Left renal pelvis (tissue), 4 donors: ENCODE results near the gene HCFC1. TPM values are rescaled to one million over a fixed set of nuclear protein-coding genes. Genes with fewer than 3 reads are reported as not detected.

Experiments used
- DNase-seq, 4 donors: peaks; one replicate each; pipeline ENCODE4 v3.0.0-alpha.2; 2013; ENCODE audit warnings: low read depth in 4 of 4, low spot score in 3 of 4
- polyA plus RNA-seq, 4 donors: library from polyadenylated mRNA; unstranded; fragments of 120-200 nt; gene quantifications; one replicate each; pipeline ENCODE4 v1.2.1, GENCODE V29; 2013; ENCODE audit not compliant: insufficient read length in 4 of 4

Gene HCFC1
- polyA plus RNA-seq, 4 donors: 38.1 to 49.9 (median 42.2) TPM

GRCh38 chrX:153926858-153927671 lies 44.6 kb downstream of the HCFC1 start:
- no peak for DNase-seq

DNA sequence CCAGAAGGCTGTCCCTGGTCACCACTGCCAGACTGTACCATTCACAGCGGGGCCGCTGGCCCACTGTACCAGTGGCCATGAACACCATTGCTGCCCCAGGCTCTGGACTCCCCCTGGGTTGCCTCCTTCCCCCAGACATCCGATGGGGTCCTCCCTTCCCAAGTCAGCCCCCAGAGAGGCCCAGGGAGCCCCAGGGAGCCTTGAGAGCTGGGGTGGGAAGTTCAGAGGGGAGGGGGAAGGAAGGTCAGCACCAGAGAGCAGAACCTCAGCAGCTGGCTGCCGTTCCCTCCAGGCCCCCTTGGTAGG lies 45.1 kb downstream of the HCFC1 start:
- DNase-seq: no peak

- DNase-seq: no peak
These were observed 45.7 kb downstream of the HCFC1 start, which contains the start of gene ARHGAP4 for GRCh38 chrX:153925739-153926551. Gene ARHGAP4, minus strand, starts transcription at chrX:153926264. Its CDS starts 62 bp downstream, at chrX:153926202.

- DNase-seq: no peak
These were observed 46.3 kb downstream of the HCFC1 start for GRCh38 chrX:153925387-153925738.

GRCh38 chrX:153924149-153924861 lies 47.3 kb downstream of the HCFC1 start:
- no peak for DNase-seq

DNA sequence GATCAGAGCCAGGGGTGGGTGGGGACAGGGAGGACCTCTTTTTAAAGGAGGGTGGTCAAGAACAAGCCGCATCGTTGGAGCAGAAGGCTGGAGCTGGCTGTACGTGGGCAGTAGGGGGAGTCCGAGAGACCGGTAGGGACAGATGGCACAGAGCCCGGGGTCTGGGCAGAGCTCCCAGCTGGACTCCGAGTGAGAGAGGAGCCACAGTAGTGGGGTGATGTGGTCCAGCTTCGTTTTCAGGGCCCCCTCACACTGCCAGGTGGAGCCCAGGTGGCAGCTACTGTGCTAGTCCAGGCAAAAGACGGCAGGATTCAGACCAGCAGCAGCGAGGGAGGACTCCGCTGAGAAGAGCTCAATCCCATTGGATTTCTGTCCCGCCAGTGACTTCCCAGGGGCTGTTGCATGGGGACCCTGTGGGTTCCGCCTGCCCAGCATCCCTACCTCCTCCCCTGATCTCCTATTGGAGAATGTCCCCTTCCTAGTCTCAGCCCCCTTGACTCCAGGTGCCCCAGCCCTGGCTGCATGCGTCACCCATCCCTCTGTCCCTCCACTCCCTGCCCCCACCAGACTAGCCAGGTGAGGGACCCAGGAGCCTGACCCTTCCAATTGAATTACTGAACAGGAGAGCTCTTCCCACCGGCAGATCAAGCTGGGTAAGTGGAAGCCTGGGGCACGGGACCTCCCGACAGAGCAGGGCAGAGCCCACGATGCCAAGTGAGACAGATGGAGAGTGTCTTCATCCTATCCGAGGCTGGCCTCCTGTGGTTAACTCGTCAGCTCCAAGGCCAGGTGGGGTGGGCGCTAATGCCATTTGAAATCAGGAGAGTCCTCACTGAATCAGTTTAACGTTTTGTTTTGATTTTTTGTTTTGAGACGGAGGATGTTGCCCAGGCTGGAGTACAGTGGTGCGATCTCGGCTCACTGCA lies 48.4 kb downstream of the HCFC1 start:
- no peak for DNase-seq

- DNase-seq: no peak
These were observed 49.8 kb downstream of the HCFC1 start for GRCh38 chrX:153921511-153922446.

- DNase-seq: no peak
These were observed 50.5 kb downstream of the HCFC1 start for GRCh38 chrX:153921070-153921469.

DNA sequence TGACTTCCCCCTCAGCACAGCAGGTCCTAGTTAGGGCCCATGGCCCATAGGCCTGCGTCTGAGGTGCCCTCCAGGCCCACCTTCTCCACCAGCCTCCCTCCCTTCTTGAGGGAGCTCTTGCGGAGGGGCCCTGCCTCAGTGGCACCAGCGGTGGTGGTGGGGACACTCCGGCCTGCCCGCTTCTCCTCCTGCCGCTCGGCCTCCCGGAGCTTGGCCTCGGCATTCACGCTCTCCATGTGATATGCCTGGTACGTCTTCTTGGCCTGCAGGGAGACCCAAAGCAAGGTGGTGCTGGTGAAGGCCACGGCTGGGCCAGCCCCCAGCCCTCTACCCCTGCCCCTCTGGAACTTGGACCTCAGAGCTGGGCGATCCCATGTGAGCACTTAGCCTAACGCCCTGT lies 51.1 kb downstream of the HCFC1 start:
- no peak for DNase-seq

GRCh38 chrX:153919281-153919680 lies 52.3 kb downstream of the HCFC1 start:
- no peak for DNase-seq

DNA sequence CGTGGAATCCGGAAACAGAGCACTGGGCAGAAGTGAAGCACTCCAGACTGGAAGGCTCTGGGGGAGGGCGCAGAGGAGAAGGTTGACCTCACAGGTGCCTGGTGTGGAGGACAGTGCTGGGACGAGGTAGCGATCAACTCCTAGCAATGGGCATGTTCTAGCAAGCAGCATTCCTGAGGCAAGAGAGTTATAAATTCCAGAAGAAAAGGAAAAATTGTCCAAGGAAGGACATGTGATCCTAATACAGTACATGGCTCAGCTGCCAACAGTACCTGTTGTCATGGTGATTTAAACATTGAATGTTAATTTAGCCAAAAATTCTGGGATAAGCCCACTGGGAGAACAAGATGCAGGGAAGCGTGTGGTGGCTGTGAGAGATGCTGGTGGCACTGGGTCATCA lies 53.7 kb downstream of the HCFC1 start:
- no peak for DNase-seq

- DNase-seq: no peak
These were observed 57.9 kb downstream of the HCFC1 start for GRCh38 chrX:153913701-153914100.

DNA sequence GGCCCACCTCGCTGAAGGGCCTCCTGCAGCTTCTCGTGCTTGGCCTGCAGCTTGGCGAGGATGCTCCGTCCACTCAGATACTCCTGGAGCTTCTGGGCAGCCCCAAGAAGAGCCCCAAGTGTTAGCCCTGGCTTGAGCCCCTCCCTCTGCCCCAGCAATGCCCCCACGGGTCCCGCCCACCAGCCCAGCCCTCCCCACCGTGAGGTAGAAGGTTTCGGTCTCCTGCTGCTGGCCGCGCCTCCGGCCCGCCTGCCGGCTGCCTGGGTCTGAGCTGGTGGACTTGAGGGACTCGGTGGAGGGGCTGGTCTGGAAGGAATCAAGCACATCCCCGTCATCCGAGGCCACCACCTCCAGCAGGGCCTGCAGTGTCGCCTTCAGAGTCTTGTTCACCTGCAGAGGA lies 58.4 kb downstream of the HCFC1 start:
- no peak for DNase-seq

DNA sequence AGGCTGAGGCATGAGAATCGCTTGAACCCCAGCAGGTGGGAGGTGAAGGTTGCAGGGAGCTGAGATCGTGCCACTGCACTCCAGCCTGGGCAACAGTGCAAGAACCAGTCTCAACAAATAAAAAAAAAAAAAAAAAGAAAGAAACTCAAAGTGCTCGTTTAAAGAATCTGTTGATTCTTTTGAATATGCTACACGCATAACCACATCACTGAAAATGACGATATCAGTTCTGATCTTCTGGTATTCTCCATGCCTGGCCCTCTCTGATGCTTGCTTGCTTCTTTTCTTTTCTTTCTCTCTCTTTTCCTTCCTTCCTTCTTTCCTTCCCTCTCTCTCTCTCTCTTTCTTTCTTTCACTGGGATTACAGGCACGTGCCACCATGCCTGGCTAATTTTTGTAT lies 59.8 kb downstream of the HCFC1 start:
- no peak for DNase-seq

DNA sequence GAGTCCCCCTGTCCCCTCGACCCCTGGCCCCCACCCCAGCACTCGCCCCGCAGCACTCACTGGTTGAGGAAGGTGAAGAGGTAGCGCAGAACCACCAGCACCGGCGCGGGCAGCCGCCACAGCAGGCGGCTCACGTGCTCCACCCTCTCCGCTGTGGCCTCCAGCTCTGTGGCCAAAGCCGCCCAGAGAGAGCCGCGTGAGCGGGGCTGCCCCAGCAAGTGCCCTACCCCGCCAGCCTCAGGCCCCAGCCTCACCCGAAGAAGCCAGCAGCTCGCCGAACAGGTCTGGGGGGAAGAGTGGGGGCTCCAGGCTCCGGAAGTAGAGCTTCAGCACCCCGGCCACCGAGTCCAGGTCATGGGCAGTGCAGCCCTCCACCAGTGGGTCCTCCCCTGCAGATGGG lies 61.2 kb downstream of the HCFC1 start:
- no peak for DNase-seq

GRCh38 chrX:153909980-153910360 lies 61.6 kb downstream of the HCFC1 start:
- no peak for DNase-seq

DNA sequence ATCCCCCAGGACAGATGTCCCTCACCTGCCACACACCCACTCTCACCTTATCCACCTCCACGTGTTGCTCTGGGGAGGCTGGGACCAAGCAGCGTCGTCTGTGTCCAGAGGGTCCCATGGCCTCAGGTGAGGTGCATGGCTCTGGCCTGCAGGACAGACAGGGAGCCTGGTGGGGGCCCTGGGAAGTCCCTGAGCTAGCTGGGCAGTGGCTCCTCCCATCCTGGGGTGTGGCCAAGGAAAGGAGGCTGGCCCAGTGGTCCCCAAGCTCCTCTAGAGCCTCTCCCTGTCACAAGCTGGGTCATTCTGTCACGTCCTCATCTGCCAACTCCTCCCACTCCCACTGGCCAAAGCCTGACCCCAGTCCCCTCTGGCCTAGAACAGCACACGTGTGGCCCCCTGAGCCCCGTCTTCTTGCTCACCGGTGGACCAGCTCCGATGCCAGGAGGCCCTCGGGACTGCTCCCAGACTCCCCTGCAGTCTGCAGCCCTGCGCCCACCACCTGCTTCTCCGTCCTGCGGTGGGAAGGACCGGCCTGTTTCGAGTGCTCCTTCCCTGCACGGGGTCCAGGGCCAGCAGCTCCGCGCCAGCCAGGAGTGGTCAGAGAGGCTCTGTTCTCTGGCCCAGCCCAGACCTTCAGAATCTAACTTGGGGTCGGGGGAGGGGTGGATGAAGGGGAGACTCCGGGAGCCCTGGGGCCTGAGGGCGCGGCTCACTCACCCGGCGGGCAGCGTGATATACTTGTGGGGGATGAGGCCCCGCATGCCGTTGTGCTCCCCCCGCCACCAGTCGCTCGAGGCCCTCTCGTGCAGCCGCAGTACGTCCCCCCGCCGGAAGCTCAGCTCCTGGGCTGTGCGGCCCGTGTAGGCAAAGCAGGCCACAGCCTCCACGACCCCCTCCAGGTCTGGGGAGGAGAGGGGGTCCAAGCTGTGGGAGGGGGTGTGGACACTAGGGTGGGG lies 62.3 kb downstream of the HCFC1 start:
- no peak for DNase-seq

GRCh38 chrX:153908219-153908860 lies 63.3 kb downstream of the HCFC1 start:
- DNase-seq: no peak
